Loucy (cell line): ENCODE data around the gene KIAA1549.

ENCODE experiments used
- H2AFZ ChIP-seq: fragments of 200-600 bp; sonication (generic); 2 replicates; pipeline ENCODE4 v1.6.0; 2016; ENCODE audit warnings: antibody characterized with exemption, mild to moderate bottlenecking, low read length, moderate library complexity
- H3F3A ChIP-seq: fragments of 200-600 bp; 2 replicates; pipeline ENCODE4 v1.6.0; 2016; ENCODE audit warnings: antibody characterized with exemption, low read depth, mild to moderate bottlenecking
- H3K27me3 ChIP-seq: fragments of 200-600 bp; sonication (generic); 2 replicates; pipeline ENCODE4 v1.6.1; 2014; ENCODE audit warnings: low read length, mild to moderate bottlenecking; ENCODE audit not compliant: insufficient read depth, poor library complexity, severe bottlenecking
- H3K36me3 ChIP-seq: fragments of 200-600 bp; sonication (generic); 2 replicates; pipeline ENCODE4 v1.6.1; 2016; ENCODE audit warnings: low read length; ENCODE audit not compliant: insufficient read depth
- H3K4me1 ChIP-seq: fragments of 200-600 bp; sonication (generic); 2 replicates; pipeline ENCODE4 v1.5.1; 2014; ENCODE audit warnings: low read length, mild to moderate bottlenecking; ENCODE audit not compliant: insufficient read depth, poor library complexity, severe bottlenecking
- H3K4me2 ChIP-seq: fragments of 200-600 bp; sonication (generic); 2 replicates; pipeline ENCODE4 v1.6.0; 2014; ENCODE audit warnings: antibody characterized with exemption, low read length, low read depth, mild to moderate bottlenecking; ENCODE audit not compliant: poor library complexity, severe bottlenecking
- H3K4me3 ChIP-seq: fragments of 200-600 bp; sonication (generic); 2 replicates; pipeline ENCODE4 v1.5.1; 2014; ENCODE audit warnings: low read length, mild to moderate bottlenecking, mixed read lengths; ENCODE audit not compliant: poor library complexity, severe bottlenecking
- H3K79me2 ChIP-seq: fragments of 200-600 bp; sonication (generic); 2 replicates; pipeline ENCODE4 v1.6.1; 2014; ENCODE audit warnings: low read length; ENCODE audit not compliant: insufficient read depth
- H3K9ac ChIP-seq: fragments of 200-600 bp; sonication (generic); 2 replicates; pipeline ENCODE4 v1.6.0; 2014; ENCODE audit warnings: mild to moderate bottlenecking, low read depth, low read length, moderate library complexity; ENCODE audit not compliant: poor library complexity, severe bottlenecking
- H3K9me2 ChIP-seq: fragments of 200-600 bp; sonication (generic); replicated peaks from 2 replicates; pipeline ENCODE4 v1.6.1; 2016; ENCODE audit warnings: low read depth, low read length, mixed read lengths
- H3K9me3 ChIP-seq: fragments of 200-600 bp; sonication (generic); 2 replicates; pipeline ENCODE4 v1.6.1; 2014; ENCODE audit warnings: mild to moderate bottlenecking, antibody characterized with exemption, low read length, low read depth; ENCODE audit not compliant: insufficient read depth
- H4K20me1 ChIP-seq: fragments of 200-600 bp; sonication (generic); 2 replicates; pipeline ENCODE4 v1.6.0; 2014; ENCODE audit warnings: antibody characterized with exemption, low read length, mild to moderate bottlenecking; ENCODE audit not compliant: insufficient read depth, poor library complexity, severe bottlenecking
- CTCF ChIP-seq: fragments of 200-600 bp; sonication (generic); conservative IDR thresholded peaks from 2 replicates; pipeline ENCODE4 v1.5.1; 2014; ENCODE audit warnings: mild to moderate bottlenecking, antibody characterized with exemption, low read length
- EZH2phosphoT487 ChIP-seq: fragments of 200-600 bp; IDR thresholded peaks from 2 replicates; pipeline ENCODE4 v1.6.1; 2018; ENCODE audit warnings: antibody characterized with exemption, mild to moderate bottlenecking, moderate library complexity, borderline replicate concordance

The KIAA1549 gene

GRCh38 chr7:138918176-138918575, 63.0 kb downstream of the KIAA1549 start:
- no peak overlapping the region for H3K9ac ChIP-seq
- H3K9me3 ChIP-seq = no peaks in the 10 kb centered on the region
- no peaks in the 10 kb centered on the region for H3K9me2 ChIP-seq
- H3K79me2 ChIP-seq = no peaks in the 10 kb centered on the region
- no peaks in the 10 kb centered on the region for H4K20me1 ChIP-seq
- no peaks in the 10 kb centered on the region for H3F3A ChIP-seq
- no peaks in the 10 kb centered on the region for H3K27me3 ChIP-seq
- peaks cover 35% of the 10 kb centered on the region; the same call in 1 of the 2 replicates for H3K36me3 ChIP-seq
- TF ChIP-seq EZH2phosphoT487 (no peak), CTCF (no peak)
- H3K4me3 ChIP-seq = no peak overlapping the region
- H3K4me2 ChIP-seq = no peak overlapping the region
- H2AFZ ChIP-seq = no peak overlapping the region
- peaks cover 11% of the 10 kb centered on the region for H3K4me1 ChIP-seq

GRCh38 chr7:138917771-138918170, 63.4 kb downstream of the KIAA1549 start:
- Histone ChIP-seq H3K36me3 (peaks cover 35% of the 10 kb centered on the region; the same call in 1 of the 2 replicates), H3K4me2 (no peak overlapping the region), H3K9ac (no peak overlapping the region), H2AFZ (no peak overlapping the region), H3F3A (no peaks in the 10 kb centered on the region), H3K27me3 (no peaks in the 10 kb centered on the region), H3K79me2 (no peaks in the 10 kb centered on the region), H3K9me2 (no peaks in the 10 kb centered on the region), H3K4me1 (peaks cover 11% of the 10 kb centered on the region), H4K20me1 (no peaks in the 10 kb centered on the region), H3K9me3 (no peaks in the 10 kb centered on the region), H3K4me3 (no peak overlapping the region)
- TF ChIP-seq EZH2phosphoT487 (no peak), CTCF (no peak)

- H3K27me3 ChIP-seq = no peaks in the 10 kb centered on the region
- H3K4me2 ChIP-seq = no peak overlapping the region
- H3K4me1 ChIP-seq = peaks cover 11% of the 10 kb centered on the region
- H3K79me2 ChIP-seq = no peaks in the 10 kb centered on the region
- H3K9ac ChIP-seq = no peak overlapping the region
- peaks cover 41% of the 10 kb centered on the region; the same call in 1 of the 2 replicates for H3K36me3 ChIP-seq
- no peak overlapping the region for H2AFZ ChIP-seq
- TF ChIP-seq EZH2phosphoT487 = no peak
- no peak for TF ChIP-seq CTCF
- no peaks in the 10 kb centered on the region for H3F3A ChIP-seq
- no peaks in the 10 kb centered on the region for H3K9me2 ChIP-seq
- H3K4me3 ChIP-seq = no peak overlapping the region
- H3K9me3 ChIP-seq = no peaks in the 10 kb centered on the region
- H4K20me1 ChIP-seq = no peaks in the 10 kb centered on the region
These were observed 64.5 kb downstream of the KIAA1549 start for GRCh38 chr7:138916731-138917130.
